K562 (cell line): ENCODE data around the gene ARFGAP1.

Source experiments
- BACH1 ChIP-seq: fragments of 200-800 bp; sonication (Bioruptor generic); IDR thresholded peaks from 2 replicates; pipeline ENCODE4 v1.6.1; 2016; ENCODE audit warnings: missing genetic modification characterization, missing compliant biosample characterization
- FOSL1 ChIP-seq: fragments of 200-800 bp; sonication (Bioruptor generic); conservative IDR thresholded peaks from 2 replicates; pipeline ENCODE4 v1.6.1; 2016; ENCODE audit warnings: missing genetic modification characterization, missing compliant biosample characterization
- ZNF408 ChIP-seq: fragments of 250-450 bp; sonication (Bioruptor Pico); IDR thresholded peaks from 2 replicates; pipeline ENCODE4 v1.4.0; 2020; ENCODE audit warnings: low read depth, mild to moderate bottlenecking, moderate library complexity
- TF ChIP-seq, protein P1 (sequence below): sonication (generic); formaldehyde crosslinking; IDR thresholded peaks from 2 replicates; pipeline ENCODE4 v1.8.1; 2022; ENCODE audit warnings: missing genetic modification reagents
- TF ChIP-seq, protein P2 (sequence below): fragments of 450-650 bp; formaldehyde crosslinking; IDR thresholded peaks from 2 replicates; pipeline ENCODE4 v1.4.0; 2020; ENCODE audit warnings: mild to moderate bottlenecking

DNA sequence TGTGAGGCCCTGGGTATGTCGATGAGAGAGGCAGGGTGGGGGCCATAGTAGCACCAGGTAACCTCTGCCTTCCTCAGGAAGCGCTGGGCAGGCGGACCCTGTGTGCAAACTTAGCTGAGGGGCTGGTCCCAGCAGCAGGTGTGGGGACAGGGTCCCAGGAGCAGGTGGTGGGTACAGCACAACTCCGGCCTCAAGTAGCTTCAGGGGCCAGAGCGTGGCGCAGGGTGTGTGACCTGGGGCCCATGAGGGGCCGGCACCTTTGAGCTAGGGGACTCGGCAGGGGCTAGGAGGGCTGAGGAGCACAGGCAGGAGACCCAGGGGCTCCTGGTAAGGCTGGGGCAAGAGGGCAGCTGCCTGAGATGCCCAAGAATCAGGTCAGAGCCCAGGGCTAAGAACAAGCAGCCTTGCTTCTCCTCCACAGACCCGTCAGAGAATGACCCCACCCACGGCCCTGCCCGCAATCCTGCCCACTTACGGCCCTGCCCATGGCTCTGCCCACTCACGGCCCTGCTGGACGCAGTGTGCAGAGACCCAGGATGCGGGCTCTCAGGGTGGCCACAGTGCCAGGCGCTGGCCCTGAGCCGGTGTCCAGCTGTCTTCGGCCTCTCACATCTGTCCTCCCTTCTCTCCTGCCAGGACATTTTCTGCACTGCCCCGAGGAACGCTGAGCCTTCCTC, 57.6 kb downstream of the ARFGAP1 start:
- TF ChIP-seq, protein P1, sequence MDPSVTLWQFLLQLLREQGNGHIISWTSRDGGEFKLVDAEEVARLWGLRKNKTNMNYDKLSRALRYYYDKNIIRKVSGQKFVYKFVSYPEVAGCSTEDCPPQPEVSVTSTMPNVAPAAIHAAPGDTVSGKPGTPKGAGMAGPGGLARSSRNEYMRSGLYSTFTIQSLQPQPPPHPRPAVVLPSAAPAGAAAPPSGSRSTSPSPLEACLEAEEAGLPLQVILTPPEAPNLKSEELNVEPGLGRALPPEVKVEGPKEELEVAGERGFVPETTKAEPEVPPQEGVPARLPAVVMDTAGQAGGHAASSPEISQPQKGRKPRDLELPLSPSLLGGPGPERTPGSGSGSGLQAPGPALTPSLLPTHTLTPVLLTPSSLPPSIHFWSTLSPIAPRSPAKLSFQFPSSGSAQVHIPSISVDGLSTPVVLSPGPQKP: no peak
- TF ChIP-seq BACH1 (no peak), ZNF408 (no peak), FOSL1 (tag) (no peak)
- TF ChIP-seq, protein P2, sequence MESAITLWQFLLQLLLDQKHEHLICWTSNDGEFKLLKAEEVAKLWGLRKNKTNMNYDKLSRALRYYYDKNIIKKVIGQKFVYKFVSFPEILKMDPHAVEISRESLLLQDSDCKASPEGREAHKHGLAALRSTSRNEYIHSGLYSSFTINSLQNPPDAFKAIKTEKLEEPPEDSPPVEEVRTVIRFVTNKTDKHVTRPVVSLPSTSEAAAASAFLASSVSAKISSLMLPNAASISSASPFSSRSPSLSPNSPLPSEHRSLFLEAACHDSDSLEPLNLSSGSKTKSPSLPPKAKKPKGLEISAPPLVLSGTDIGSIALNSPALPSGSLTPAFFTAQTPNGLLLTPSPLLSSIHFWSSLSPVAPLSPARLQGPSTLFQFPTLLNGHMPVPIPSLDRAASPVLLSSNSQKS (CRISPR knock-in tag): no peak
